Keratinocyte (primary cell): Measurements from ENCODE around the gene SMAD9. TPM values are rescaled to one million over a fixed set of nuclear protein-coding genes. Genes with fewer than 3 reads are reported as not detected.

Experiments
- DNase-seq: peaks from one replicate; pipeline ENCODE4 v3.0.0-alpha.2; 2011; ENCODE audit warnings: low read depth, missing footprints, low spot score
- FAIRE-seq: peaks from 2 replicates; lab custom pipeline; 2011; peaks lifted over from hg19 to GRCh38; lab: Jason Lieb, UNC
- H2AFZ ChIP-seq: 2 replicates; pipeline ENCODE4 v1.6.0; 2012; ENCODE audit warnings: low read length, control low read depth, inconsistent platforms; ENCODE audit not compliant: control insufficient read depth
- H3K27ac ChIP-seq: 2 replicates; pipeline ENCODE4 v1.5.1; 2011; ENCODE audit warnings: low read length; ENCODE audit not compliant: control insufficient read depth, insufficient read depth
- H3K27me3 ChIP-seq: 3 replicates; pipeline ENCODE4 v1.6.0; 2011; ENCODE audit warnings: low read length; ENCODE audit not compliant: control insufficient read depth, insufficient read depth; ENCODE audit errors: extremely low read depth
- H3K36me3 ChIP-seq, 2 experiments: 2 replicates in 1 of 2; 3 replicates in 1 of 2; pipeline ENCODE4 v1.5.1; 2011; ENCODE audit warnings: low read length in 2 of 2, mild to moderate bottlenecking in 1 of 2; ENCODE audit not compliant: control insufficient read depth in 2 of 2, insufficient read depth in 2 of 2; ENCODE audit errors: extremely low read depth in 1 of 2
- H3K4me1 ChIP-seq: 3 replicates; pipeline ENCODE4 v1.5.1; 2011; ENCODE audit warnings: low read length; ENCODE audit not compliant: control insufficient read depth, insufficient read depth; ENCODE audit errors: extremely low read depth
- H3K4me2 ChIP-seq: 3 replicates; pipeline ENCODE4 v1.6.0; 2011; ENCODE audit warnings: low read depth, low read length; ENCODE audit not compliant: control insufficient read depth, insufficient read depth; ENCODE audit errors: extremely low read depth
- H3K4me3 ChIP-seq, 3 experiments: fragments of 200-600 bp in 1 of 3; sonication (generic) in 1 of 3; 2 replicates in 2 of 3; 3 replicates in 1 of 3; pipeline ENCODE4 v1.5.1; 2011 to 2016; ENCODE audit warnings: low read length in 3 of 3, mild to moderate bottlenecking in 3 of 3, control low read depth in 2 of 3, inconsistent platforms in 1 of 3, low read depth in 1 of 3, mixed read lengths in 1 of 3, mixed run types in 1 of 3, moderate library complexity in 1 of 3; ENCODE audit not compliant: control insufficient read depth in 2 of 3, insufficient read depth in 2 of 3; ENCODE audit errors: extremely low read depth in 1 of 3
- H3K79me2 ChIP-seq: 2 replicates; pipeline ENCODE4 v1.6.0; 2012; ENCODE audit warnings: low read length; ENCODE audit not compliant: control insufficient read depth, insufficient read depth
- H3K9ac ChIP-seq: 3 replicates; pipeline ENCODE4 v1.6.0; 2011; ENCODE audit warnings: low read length; ENCODE audit not compliant: control insufficient read depth, insufficient read depth; ENCODE audit errors: extremely low read depth
- H3K9me1 ChIP-seq: 3 replicates; pipeline ENCODE4 v1.6.0; 2011; ENCODE audit warnings: low read length; ENCODE audit not compliant: control insufficient read depth, insufficient read depth; ENCODE audit errors: extremely low read depth
- H3K9me3 ChIP-seq: 2 replicates; pipeline ENCODE4 v1.5.1; 2012; ENCODE audit warnings: low read depth, low read length; ENCODE audit not compliant: control insufficient read depth
- H4K20me1 ChIP-seq: 3 replicates; pipeline ENCODE4 v1.6.0; 2011; ENCODE audit warnings: low read length; ENCODE audit not compliant: control insufficient read depth, insufficient read depth; ENCODE audit errors: extremely low read depth
- CTCF ChIP-seq, 3 experiments: IDR thresholded peaks in 1 of 3; conservative IDR thresholded peaks in 1 of 3; optimal IDR thresholded peaks in 1 of 3; 2 replicates in 2 of 3; 3 replicates in 1 of 3; pipeline versions ENCODE3 to v1.5.1; 2011; ENCODE audit warnings: low read length in 3 of 3, mild to moderate bottlenecking in 3 of 3, moderate library complexity in 2 of 3, control low read depth in 1 of 3, inconsistent platforms in 1 of 3; ENCODE audit not compliant: insufficient read depth in 2 of 3; ENCODE audit errors: extremely low read depth in 1 of 3
- EZH2 ChIP-seq: IDR thresholded peaks from one replicate; pipeline ENCODE4 v1.6.1; 2012; ENCODE audit warnings: inconsistent platforms, mild to moderate bottlenecking, low read length, moderate library complexity
- dilution Hi-C: fragments of 300-500 bp; cut with MboI; formaldehyde crosslinking; loops from one replicate; pipeline ENCODE4 v1.7.0; 2020; ENCODE audit warnings: low sequenced_read_pairs; ENCODE audit not compliant: extremely low pct_ligation_motif_present
- polyA plus RNA-seq, 5 experiments: library from polyadenylated mRNA; depleted of rRNA in 3 of 5; stranded (reverse) in 3 of 5; stranded (forward) in 1 of 5; unstranded in 1 of 5; fragments of >200 nt; gene quantifications; 1 replicate in 1 of 5; 2 replicates in 3 of 5; 3 replicates in 1 of 5; pipeline versions ENCODE4 v1.2.1 to v1.2.3, GENCODE V29; 2011 to 2012; ENCODE audit warnings: missing spikeins in 2 of 5, low read depth in 1 of 5, low replicate concordance in 1 of 5

The SMAD9 gene
- polyA plus RNA-seq, 1 donor (not counting 4 experiments of a cell fraction or from before 2014, with no cell fraction given), result 0.10 TPM

GRCh38 chr13:36907821-36908220, 12.2 kb downstream of the SMAD9 start:
- no peaks in the 10 kb centered on the region for H3K36me3 ChIP-seq
- H3K27me3 ChIP-seq, result no peaks in the 10 kb centered on the region
- FAIRE-seq, result no peak
- no peaks in the 10 kb centered on the region for H3K79me2 ChIP-seq
- H3K4me1 ChIP-seq, result no peaks in the 10 kb centered on the region
- no peak overlapping the region for H2AFZ ChIP-seq
- no peak overlapping the region for H3K9ac ChIP-seq
- H4K20me1 ChIP-seq, result no peaks in the 10 kb centered on the region
- dilution Hi-C loops, result no loop called here
- no peaks in the 10 kb centered on the region for H3K9me3 ChIP-seq
- H3K4me2 ChIP-seq, result no peak overlapping the region
- no peak overlapping the region for H3K4me3 ChIP-seq
- no peak for TF ChIP-seq CTCF (optimal IDR thresholded peaks at IDR 0.05 in 1 of 3, IDR thresholded peaks at IDR 0.05 in 1 of 3, conservative IDR thresholded peaks at IDR 0.05 in 1 of 3; ENCODE audit: extremely low read depth in 1 of 3, insufficient read depth in 2 of 3, low read length in 3 of 3)
- no peak for TF ChIP-seq EZH2
- H3K9me1 ChIP-seq, result no peaks in the 10 kb centered on the region
- DNase-seq, result no peak
- H3K27ac ChIP-seq, result no peak overlapping the region

- no peaks in the 10 kb centered on the region for H3K79me2 ChIP-seq
- H3K4me3 ChIP-seq, result no peak overlapping the region
- H3K27me3 ChIP-seq, result no peaks in the 10 kb centered on the region
- H3K4me2 ChIP-seq, result no peak overlapping the region
- no peaks in the 10 kb centered on the region for H3K9me3 ChIP-seq
- no peak overlapping the region for H2AFZ ChIP-seq
- no peak overlapping the region for H3K27ac ChIP-seq
- H3K4me1 ChIP-seq, result no peaks in the 10 kb centered on the region
- no peak overlapping the region for H3K9ac ChIP-seq
- no peaks in the 10 kb centered on the region for H4K20me1 ChIP-seq
- TF ChIP-seq EZH2 (no peak), CTCF (optimal IDR thresholded peaks at IDR 0.05 in 1 of 3, IDR thresholded peaks at IDR 0.05 in 1 of 3, conservative IDR thresholded peaks at IDR 0.05 in 1 of 3; ENCODE audit: extremely low read depth in 1 of 3, insufficient read depth in 2 of 3, low read length in 3 of 3) (no peak)
- H3K9me1 ChIP-seq, result no peaks in the 10 kb centered on the region
- dilution Hi-C loops, result no loop called here
- FAIRE-seq (no peak), DNase-seq (no peak)
- H3K36me3 ChIP-seq, result no peaks in the 10 kb centered on the region
Measured at GRCh38 chr13:36907266-36907665, 12.8 kb downstream of the SMAD9 start.
